ENCODE measurements around the gene DCDC1.

The DCDC1 gene

GRCh38 chr11:31102875-31103274 is 266.7 kb downstream of the DCDC1 start:
- DNase-seq (ENCODE audit: low spot score): no peak

GRCh38 chr11:31102316-31102715 is 267.2 kb downstream of the DCDC1 start:
- no peak for DNase-seq (ENCODE audit: low spot score)

- no peak for DNase-seq (ENCODE audit: low spot score)
Observed at GRCh38 chr11:31096191-31096805, 273.2 kb downstream of the DCDC1 start.

- no peak for DNase-seq (ENCODE audit: low spot score)
Observed at GRCh38 chr11:31092638-31093037, 276.9 kb downstream of the DCDC1 start.

- no peak for DNase-seq (ENCODE audit: low spot score)
Observed at GRCh38 chr11:31089117-31089516, 280.4 kb downstream of the DCDC1 start.

GRCh38 chr11:31069447-31070205 is 299.9 kb downstream of the DCDC1 start:
- no peak for DNase-seq (ENCODE audit: low spot score)

GRCh38 chr11:31060880-31061279 is 308.7 kb downstream of the DCDC1 start:
- DNase-seq (ENCODE audit: low spot score): no peak

- DNase-seq (ENCODE audit: low spot score): no peak
Observed at GRCh38 chr11:31059529-31059928, 310.0 kb downstream of the DCDC1 start.

GRCh38 chr11:31050061-31050765 is 319.3 kb downstream of the DCDC1 start:
- no peak for DNase-seq (ENCODE audit: low spot score)

GRCh38 chr11:31045335-31045734 is 324.2 kb downstream of the DCDC1 start:
- no peak for DNase-seq (ENCODE audit: low spot score)

- DNase-seq (ENCODE audit: low spot score): no peak
Observed at GRCh38 chr11:31030138-31030792, 339.3 kb downstream of the DCDC1 start.

- no peak for DNase-seq (ENCODE audit: low spot score)
Observed at GRCh38 chr11:31026315-31026714, 343.2 kb downstream of the DCDC1 start.

GRCh38 chr11:31022080-31022479 is 347.5 kb downstream of the DCDC1 start:
- DNase-seq (ENCODE audit: low spot score): no peak

- no peak for DNase-seq (ENCODE audit: low spot score)
Observed at GRCh38 chr11:31019786-31020185, 349.8 kb downstream of the DCDC1 start.

- no peak for DNase-seq (ENCODE audit: low spot score)
Observed at GRCh38 chr11:31005202-31005601, 364.3 kb downstream of the DCDC1 start.

GRCh38 chr11:31001427-31001826 is 368.1 kb downstream of the DCDC1 start:
- no peak for DNase-seq (ENCODE audit: low spot score)

- DNase-seq (ENCODE audit: low spot score): no peak
Observed at GRCh38 chr11:31000381-31000780, 369.2 kb downstream of the DCDC1 start.

- no peak for DNase-seq (ENCODE audit: low spot score)
Observed at GRCh38 chr11:30992513-30992849, 377.1 kb downstream of the DCDC1 start.

GRCh38 chr11:30991802-30992512 is 377.6 kb downstream of the DCDC1 start:
- no peak for DNase-seq (ENCODE audit: low spot score)

- DNase-seq (ENCODE audit: low spot score): no peak
Observed at GRCh38 chr11:30991376-30991775, 378.2 kb downstream of the DCDC1 start.

- no peak for DNase-seq (ENCODE audit: low spot score)
Observed at GRCh38 chr11:30990625-30991296, 378.8 kb downstream of the DCDC1 start.

- DNase-seq (ENCODE audit: low spot score): no peak
Observed at GRCh38 chr11:30987819-30988218, 381.7 kb downstream of the DCDC1 start.

Data from kidney capillary endothelial cell (primary cell).